Measurements from ENCODE around the gene IFITM1.
"Not testable (repeated sequence)": the region's sequence is repeated elsewhere in the genome, so short reads cannot be mapped to it uniquely, and the experiment has no call there.

IFITM1 gene

GRCh38 chr11:328516-329100, 14.8 kb downstream of the IFITM1 start:
- not testable (repeated sequence) for DNase-seq

GRCh38 chr11:329886-330253, 16.0 kb downstream of the IFITM1 start:
- DNase-seq: no peak

DNA sequence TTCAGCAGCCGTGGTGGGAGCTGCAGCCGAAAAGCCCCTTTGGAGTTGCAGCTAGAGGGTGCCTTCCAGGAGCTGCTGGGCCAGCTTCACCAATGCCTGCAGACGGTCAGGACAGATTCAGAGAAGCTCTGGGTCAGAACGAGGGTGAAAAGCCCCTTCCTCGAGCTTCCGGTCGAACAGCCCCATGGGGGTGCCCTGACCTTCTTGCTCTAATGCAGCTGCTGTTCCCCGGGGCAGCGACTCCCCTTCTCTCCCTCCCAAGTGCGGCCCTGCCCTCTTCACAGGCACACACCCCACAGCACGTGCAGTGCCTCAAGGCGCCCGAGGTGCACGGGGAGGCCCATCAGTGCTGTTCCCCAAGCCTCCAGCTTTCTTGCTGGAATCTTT, 16.5 kb downstream of the IFITM1 start:
- no peak for DNase-seq

DNA sequence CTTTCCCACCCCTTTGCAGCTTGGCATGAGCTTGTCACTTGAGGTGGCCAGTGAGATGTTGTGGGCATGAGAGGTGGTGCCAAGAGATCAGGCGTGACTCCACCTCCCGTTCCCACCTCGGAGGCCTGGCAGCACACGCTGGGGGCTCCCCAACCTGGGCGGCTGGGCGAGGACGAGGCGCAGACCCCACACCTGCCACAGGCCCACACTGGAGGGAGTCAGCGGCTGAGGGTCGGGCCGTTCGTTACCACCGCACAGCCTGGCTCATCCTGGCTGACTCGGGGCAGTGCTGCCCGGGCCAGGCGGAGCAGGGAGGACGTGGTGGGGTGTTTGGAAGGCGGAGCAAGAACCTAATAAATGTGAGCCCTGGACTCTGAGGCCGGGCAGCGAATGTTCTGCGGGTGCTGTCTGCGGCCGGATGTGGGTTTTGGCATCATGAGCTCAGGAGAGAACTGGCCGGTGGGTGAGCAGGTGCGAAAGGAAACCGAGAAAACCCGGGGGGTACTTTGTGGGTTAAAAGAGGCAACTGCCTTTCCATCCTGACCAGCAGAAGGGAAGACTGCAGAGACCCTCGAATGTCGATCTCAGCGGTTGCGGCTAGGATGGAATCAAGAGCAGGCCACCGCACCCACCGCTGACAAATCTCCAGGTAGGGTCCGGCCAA, 17.0 kb downstream of the IFITM1 start:
- DNase-seq: no peak

DNA sequence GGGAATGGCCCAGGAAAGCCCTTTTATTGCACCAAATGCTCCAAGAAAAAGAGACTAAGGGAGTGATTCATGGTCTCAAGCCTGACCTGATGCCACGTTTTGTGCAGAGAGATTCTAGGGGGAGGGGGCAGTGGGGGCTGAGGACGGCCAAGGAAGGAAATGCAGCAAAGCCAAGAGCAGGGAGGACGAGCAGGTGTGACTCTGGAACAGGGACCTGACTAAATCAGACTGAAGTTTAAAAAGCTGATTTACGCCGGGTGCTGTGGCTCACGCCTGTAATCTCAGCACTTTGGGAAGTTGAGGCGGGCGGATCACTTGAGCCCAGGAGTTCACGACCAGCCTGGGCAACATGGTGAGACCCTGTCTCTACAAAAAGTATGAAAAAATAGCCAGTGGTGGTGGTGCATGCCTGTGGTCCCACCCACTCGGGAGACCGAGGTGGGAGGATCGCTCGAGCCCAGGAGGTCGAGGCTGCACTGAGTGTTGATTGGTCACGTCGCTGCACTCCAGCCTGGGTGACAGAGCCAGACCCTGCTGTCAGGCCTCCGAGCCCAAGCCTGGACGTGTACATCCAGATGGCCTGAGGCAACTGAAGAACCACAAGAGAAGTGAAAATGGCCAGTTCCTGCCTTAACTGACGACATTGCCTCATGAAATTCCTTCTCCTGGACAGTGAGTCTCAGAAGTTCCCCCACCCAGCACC, 17.7 kb downstream of the IFITM1 start:
- no peak for DNase-seq

DNA sequence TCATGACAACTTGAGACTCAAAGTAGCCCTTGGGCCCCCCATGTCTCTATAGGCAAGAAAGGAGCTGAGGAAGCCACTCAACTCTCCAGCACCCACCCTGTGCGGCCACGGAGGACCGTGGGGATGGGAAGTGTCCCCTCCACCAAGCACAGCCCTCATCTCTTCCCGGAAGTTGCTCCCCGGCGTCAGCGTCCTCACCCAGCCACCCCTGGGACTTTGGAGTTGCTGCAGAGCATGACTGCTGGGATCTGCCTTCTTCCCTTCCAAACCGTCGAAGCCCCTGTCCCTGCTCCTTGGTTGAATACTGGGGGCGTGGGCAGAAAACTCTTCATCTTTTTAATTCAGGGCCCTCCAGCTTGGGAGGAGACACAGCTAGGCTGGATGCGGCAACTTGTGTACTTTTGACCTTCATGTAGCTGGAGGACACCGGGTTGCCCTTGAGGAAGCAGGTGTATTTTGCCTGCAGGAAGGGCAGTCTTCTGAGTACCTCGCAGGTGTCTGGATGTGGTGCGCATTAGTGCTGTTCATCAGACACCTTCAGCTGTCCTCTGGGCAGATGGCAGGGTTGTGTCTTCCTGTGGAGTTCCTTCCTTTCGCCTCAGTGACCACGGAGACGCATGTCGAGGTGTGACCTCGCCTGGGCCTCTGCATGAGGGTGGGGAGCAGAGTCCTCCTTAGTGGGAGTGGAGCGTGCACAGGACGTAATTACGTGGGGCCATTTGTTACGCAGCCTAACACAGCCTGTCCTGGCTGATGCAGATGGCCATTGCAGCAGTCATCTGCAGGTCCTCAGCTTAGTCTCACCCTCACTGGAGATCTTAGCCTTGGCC, 19.0 kb downstream of the IFITM1 start:
- DNase-seq: no peak

DNA sequence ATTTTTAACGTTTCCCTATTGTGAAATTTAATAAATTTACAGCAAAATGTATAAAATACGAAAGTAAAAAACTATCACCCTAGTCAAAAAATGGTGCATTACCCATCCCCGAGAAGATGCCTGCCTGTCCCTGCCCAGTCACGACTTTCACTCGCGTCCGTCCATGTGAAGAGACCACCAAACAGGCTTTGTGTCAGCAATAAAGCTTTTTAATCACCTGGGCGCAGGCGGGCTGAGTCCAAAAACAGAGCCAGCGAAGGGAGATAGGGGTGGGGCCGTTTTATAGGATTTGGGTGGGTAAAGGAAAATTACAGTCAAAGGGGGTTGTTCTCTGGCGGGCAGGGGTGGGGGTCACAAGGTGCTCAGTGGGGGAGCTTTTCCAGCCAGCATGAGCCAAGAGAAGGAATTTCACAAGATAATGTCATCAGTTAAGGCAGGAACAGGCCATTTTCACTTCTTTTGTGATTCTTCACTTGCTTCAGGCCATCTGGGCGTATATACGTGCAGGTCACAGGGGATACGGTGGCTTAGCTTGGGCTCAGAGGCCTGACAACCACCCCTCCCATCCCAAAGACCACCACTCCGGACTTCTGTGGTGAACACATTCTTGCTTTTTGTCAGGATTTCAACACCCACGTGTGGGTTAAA, 19.9 kb downstream of the IFITM1 start:
- not testable (repeated sequence) for DNase-seq

DNA sequence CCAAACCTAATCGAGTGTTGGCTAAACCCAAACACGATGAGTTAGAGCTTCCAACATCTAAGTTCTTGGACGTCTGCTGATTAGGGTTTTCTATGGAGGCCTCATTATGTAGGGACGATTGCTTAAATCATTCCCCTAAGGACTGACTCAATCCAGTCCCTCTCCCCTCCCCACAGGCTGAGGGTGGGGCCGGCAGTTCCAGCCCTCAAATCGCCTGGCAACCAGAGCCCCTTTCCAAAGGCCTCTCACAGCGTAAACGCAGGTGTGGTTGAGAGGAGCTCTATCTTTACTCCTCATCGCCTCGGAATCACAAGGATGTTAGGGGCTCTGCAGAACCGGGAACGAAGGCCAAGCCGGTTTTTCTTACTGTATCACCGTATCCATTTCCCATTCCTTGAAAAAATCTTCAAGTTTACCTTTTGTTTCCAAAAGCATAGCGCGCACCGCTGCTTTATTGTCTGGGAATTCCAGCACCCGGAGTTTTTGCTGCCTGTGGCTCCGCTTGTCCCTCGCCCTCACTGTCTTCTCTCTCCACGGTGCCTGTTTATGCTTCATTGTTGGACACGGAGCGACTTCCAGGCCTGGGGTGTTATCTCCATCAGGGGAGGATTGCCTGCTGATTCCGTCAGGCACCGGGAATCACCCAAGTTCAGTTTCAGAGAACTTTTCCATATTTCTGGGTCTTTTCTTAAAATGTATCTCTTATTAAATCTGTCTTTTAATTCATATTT, 20.6 kb downstream of the IFITM1 start:
- DNase-seq: no peak

GRCh38 chr11:335779-336658, 22.2 kb downstream of the IFITM1 start:
- no peak for DNase-seq

- no peak for DNase-seq
Observed at GRCh38 chr11:336659-337198, 22.9 kb downstream of the IFITM1 start.

- DNase-seq: no peak
Observed at GRCh38 chr11:337711-338110, 23.9 kb downstream of the IFITM1 start.

GRCh38 chr11:339963-340362, 26.1 kb downstream of the IFITM1 start:
- no peak for DNase-seq

GRCh38 chr11:340539-341512, 27.0 kb downstream of the IFITM1 start:
- DNase-seq: no peak

GRCh38 chr11:342328-342727, 28.5 kb downstream of the IFITM1 start:
- no peak for DNase-seq

DNA sequence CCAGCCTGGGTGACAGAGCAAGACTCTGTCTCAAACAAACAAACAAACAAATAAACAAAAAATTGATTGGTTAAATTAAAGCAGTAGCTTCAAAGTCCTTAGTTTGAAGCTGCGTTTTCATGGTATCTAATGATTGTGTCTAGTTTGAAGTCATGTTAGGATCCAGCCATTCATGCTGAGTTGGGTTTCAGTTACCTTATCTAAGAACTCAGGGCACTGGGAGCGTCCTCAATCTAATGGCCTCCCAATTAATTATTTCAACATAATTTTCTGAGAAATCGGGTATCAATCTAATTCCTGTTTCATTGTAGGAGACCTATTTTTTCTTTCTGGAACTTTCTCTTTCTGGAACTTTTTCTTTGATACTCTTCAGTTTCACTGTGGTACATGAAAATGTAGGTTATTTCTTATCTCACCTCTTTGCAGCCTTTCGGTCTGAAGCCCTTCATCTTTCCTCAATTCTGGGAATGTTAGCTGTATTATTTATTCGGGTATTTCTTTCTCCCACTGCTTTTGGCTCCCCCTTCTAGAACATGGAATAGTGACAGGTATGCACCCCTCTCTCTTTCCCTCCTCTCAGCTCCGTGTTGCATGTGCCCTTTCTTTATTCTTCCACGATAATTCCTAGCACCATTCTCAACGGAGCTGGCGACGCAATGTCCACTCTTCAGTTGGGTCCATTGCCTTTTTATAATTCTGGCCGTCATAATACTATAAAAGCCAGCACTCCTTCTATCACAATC, 31.2 kb downstream of the IFITM1 start:
- no peak for DNase-seq

- no peak for DNase-seq
Observed at GRCh38 chr11:346529-346928, 32.7 kb downstream of the IFITM1 start.

DNA sequence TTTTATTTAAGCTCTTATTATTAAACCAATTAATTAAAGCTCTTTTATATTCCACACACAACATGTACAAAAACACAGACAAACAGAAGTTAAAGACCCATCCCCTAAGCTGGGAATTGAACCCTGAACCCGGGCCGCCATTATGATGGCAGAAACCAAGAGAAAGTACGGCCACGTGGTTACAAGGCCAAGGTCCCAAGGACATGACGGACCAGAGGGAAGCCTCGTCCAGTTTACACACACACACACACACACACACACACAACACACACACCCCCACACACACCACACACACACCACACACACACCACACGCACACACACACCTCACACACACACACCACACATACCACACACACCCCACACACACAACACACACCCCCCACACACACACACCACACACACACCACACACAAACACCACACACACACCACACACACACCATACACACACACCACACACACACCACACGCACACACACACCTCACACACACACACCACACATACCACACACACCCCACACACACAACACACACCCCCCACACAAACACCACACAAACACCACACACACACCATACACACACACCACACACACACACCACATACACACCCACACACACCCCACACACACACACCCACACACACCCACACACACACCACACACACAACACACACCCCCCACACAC, 35.6 kb downstream of the IFITM1 start:
- not testable (repeated sequence) for DNase-seq

DNA sequence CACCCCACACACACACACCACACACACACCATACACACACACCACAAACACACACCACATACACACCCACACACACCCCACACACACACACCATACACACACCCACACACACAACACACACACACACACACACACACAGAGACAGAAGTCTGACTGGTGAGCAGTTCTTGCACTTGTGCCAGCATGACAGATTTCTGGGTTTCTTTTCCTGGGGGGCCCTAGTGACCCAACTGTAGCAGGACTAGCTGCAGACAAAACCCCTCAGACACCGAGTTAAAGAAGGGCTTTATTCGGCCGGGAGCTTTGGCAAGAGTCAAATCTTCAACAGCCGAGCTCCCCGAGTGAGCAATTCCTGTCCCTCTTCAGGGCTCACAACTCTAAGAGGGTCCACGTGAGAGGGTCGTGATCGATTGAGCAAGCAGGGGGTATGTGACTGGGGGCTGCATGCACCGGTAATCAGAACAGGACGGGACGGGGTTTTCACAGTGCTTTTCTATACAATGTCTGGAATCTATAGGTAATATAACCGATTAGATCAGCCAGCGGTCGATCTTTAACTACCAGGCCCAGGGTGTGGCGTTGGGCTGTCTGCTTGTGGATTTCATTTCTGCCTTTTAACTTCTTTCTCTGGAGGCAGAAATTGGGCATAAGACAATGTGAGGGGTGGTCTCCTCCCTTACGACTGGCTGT, 36.3 kb downstream of the IFITM1 start:
- not testable (repeated sequence) for DNase-seq

All from activated T-cell treated with anti-CD3 and anti-CD28 coated beads for 4 hours (primary cell).